Neural progenitor cell (in vitro differentiated cells): ENCODE results near the gene YOD1.

Source experiments
- CTCF ChIP-seq: fragments of 200-600 bp; sonication (generic); IDR thresholded peaks from 2 replicates; pipeline ENCODE4 v1.5.1; 2017; ENCODE audit warnings: antibody characterized with exemption, mild to moderate bottlenecking
- EZH2 ChIP-seq: fragments of 200-600 bp; sonication (generic); IDR thresholded peaks from 2 replicates; pipeline ENCODE4 v1.6.1; 2017; ENCODE audit warnings: antibody characterized with exemption, mild to moderate bottlenecking, moderate library complexity
- EZH2phosphoT487 ChIP-seq: fragments of 200-600 bp; sonication (generic); IDR thresholded peaks from 2 replicates; pipeline ENCODE4 v1.6.1; 2017; ENCODE audit warnings: antibody characterized with exemption

DNA sequence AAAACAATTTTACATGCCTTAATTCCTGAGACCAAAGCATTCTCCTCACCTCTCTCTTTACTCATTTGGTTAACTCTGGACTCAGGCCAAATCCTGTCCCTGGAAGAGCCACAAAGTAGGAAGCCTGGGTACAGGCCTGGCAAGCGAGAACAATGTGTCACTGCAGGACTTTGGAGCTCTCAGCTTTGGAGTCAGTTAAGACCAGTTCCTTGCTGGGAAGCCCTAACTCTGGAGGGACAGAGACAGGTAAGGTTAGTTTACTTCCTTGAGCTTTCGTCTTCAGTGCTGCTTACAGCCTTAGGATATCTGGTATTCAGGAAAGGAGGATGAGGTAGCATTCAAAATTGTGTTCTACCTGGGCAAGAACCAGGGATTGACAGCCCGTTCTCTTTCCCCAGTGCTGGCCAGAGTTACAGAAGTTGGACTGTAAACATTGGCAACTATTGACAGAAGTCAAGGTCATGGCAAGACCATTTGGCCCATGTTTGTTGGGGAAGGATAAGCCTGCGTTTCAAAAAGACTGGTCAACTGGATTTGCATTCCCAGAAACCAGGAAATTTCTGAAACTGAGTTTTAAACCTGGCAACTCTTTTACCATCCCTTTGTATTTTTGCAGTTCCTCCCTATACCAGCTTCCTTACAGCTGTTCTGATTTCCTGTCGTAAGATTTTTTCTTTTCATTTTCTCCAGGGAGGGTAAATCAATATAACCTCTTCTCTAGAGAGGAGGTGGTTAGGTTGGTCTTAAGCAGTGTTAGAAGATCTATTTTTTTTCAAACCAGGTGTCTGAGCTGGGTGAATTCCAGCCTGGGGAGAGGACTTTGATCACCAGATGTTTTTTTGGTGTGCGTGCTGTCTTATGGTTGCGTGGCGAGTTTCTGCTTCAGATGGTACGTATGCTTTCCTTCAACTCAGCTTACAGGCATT lies 38.0 kb upstream of the YOD1 start, which contains the start of gene C4BPB:
- TF ChIP-seq CTCF (no peak), EZH2phosphoT487 (no peak), EZH2 (no peak)
